ENCODE results near the gene IGDCC3. TPM values are rescaled to one million over a fixed set of nuclear protein-coding genes. Genes with fewer than 3 reads are reported as not detected.

IGDCC3 gene
- total RNA-seq, 2 donors from 2014 or later: not detected

GRCh38 chr15:65413760-65414144 is 36.0 kb upstream of the IGDCC3 start:
- Histone ChIP-seq H3K9me3 (no peaks in the 10 kb centered on the region), H3K4me3 (no peak overlapping the region), H3K27me3 (no peaks in the 10 kb centered on the region), H3K36me3 (no peaks in the 10 kb centered on the region), H3K27ac (no peak overlapping the region), H3K4me1 (peaks cover 0 to 14% of the 10 kb centered on the region in 2 donors)
- TF ChIP-seq CTCF (IDR thresholded peaks at IDR 0.05): no peak
- no peak for DNase-seq (ENCODE audit: low spot score)

DNA sequence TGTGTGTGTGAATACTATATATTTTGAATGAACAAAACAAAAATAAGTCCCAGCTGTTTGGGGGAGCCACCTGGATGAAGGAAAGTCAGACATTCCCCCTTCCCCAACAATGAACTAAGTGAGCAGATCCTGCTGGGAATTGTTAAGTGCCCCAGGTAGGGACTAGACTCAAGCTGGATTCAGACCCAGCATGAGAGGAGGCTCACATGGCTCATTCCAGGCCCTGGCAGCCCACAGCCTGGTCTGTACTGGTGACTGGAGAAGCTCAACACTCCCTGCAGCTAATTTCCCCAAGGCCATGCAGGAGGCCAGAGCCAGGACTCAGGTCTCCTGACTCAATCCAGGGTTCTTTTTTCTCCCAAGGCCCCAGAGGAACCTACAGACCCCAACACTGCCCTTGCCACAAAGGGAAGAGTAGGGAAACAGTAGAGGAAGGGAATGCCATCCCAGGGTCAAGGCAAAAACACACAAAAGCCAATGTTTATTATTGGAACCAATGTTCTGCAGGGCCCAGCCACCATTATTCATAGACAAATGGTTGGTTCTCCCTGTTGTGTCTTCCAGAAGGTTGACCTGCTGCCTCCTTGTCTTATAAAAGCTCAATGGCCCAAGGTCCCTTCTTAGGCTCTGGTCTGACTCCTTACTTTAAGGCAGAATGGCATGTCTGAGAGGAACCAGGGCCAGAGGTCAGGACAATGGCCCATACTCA is 35.4 kb upstream of the IGDCC3 start:
- Histone ChIP-seq H3K4me3 (no peak overlapping the region), H3K36me3 (no peaks in the 10 kb centered on the region), H3K9me3 (no peaks in the 10 kb centered on the region), H3K27me3 (no peaks in the 10 kb centered on the region), H3K4me1 (peaks cover 0 to 14% of the 10 kb centered on the region in 2 donors), H3K27ac (no peak overlapping the region)
- TF ChIP-seq CTCF (IDR thresholded peaks at IDR 0.05): no peak
- no peak for DNase-seq (ENCODE audit: low spot score)

GRCh38 chr15:65412556-65412955 is 34.8 kb upstream of the IGDCC3 start:
- no peak for TF ChIP-seq CTCF (IDR thresholded peaks at IDR 0.05)
- Histone ChIP-seq H3K4me3 (no peak overlapping the region), H3K27ac (no peak overlapping the region), H3K4me1 (peaks cover 0 to 14% of the 10 kb centered on the region in 2 donors), H3K9me3 (no peaks in the 10 kb centered on the region), H3K27me3 (no peaks in the 10 kb centered on the region), H3K36me3 (no peaks in the 10 kb centered on the region)
- no peak for DNase-seq (ENCODE audit: low spot score)

DNA sequence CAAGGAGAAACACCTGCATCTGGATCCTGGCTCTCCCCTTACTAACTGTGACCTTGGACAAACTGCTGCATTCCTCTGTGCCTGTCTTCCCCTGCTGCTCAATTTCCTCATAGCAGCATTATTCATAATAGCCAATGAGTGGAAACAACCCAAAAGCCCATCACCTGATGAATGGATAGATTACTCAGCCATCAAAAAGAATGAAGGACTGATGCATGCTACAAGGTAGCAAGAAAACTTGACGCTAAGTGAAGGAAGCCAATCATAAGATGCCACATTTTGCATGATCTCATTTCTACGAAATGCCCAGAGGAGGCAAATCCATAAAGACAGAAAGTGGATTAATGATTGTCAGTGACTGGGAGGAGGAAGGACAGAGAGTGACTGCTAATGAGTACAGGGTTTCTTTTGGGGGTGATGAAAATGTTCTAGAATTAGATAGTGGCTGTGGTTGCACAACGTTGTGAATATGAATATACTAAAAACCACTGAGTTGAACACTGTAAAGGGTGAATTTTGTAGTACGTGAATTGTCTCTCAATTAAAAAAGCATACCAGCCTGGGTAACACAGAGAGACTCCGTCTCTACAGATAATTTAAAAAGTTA is 33.8 kb upstream of the IGDCC3 start:
- H3K4me3 ChIP-seq: no peak overlapping the region
- H3K27me3 ChIP-seq: no peaks in the 10 kb centered on the region
- no peaks in the 10 kb centered on the region for H3K9me3 ChIP-seq
- no peaks in the 10 kb centered on the region for H3K36me3 ChIP-seq
- H3K4me1 ChIP-seq: peaks cover 0 to 14% of the 10 kb centered on the region in 2 donors
- no peak for DNase-seq (ENCODE audit: low spot score)
- no peak overlapping the region for H3K27ac ChIP-seq
- no peak for TF ChIP-seq CTCF (IDR thresholded peaks at IDR 0.05)

- no peak overlapping the region for H3K4me3 ChIP-seq
- H3K27ac ChIP-seq: no peak overlapping the region
- H3K36me3 ChIP-seq: no peaks in the 10 kb centered on the region
- no peak for DNase-seq (ENCODE audit: low spot score)
- peaks cover 0 to 14% of the 10 kb centered on the region in 2 donors for H3K4me1 ChIP-seq
- TF ChIP-seq CTCF (IDR thresholded peaks at IDR 0.05): no peak
- H3K27me3 ChIP-seq: no peaks in the 10 kb centered on the region
- H3K9me3 ChIP-seq: no peaks in the 10 kb centered on the region
Observed at GRCh38 chr15:65410972-65411371, 33.2 kb upstream of the IGDCC3 start.
